Progenitor cell of endocrine pancreas (in vitro differentiated cells): ENCODE data around the gene CASR. TPM values are rescaled to one million over a fixed set of nuclear protein-coding genes. Genes with fewer than 3 reads are reported as not detected.

Source experiments
- DNase-seq: peaks from one replicate; pipeline ENCODE4 v3.0.0; 2021; ENCODE audit warnings: low spot score; ENCODE audit not compliant: unreplicated experiment
- H3K27ac Mint-ChIP-seq: 2 replicates; pipeline ENCODE4 v1.8.0; 2021; ENCODE audit warnings: mild to moderate bottlenecking, moderate library complexity, mixed read lengths
- H3K27me3 Mint-ChIP-seq: 2 replicates; pipeline ENCODE4 v1.8.0; 2021; ENCODE audit warnings: mixed read lengths
- H3K36me3 Mint-ChIP-seq: 2 replicates; pipeline ENCODE4 v1.8.0; 2022; ENCODE audit warnings: mixed read lengths; ENCODE audit not compliant: insufficient read depth
- H3K4me1 Mint-ChIP-seq: 2 replicates; pipeline ENCODE4 v1.8.0; 2021; ENCODE audit warnings: low read depth, mixed read lengths
- H3K4me3 Mint-ChIP-seq: 2 replicates; pipeline ENCODE4 v1.8.0; 2021; ENCODE audit warnings: low read depth, mild to moderate bottlenecking, moderate library complexity, mixed read lengths
- H3K9me3 Mint-ChIP-seq: 2 replicates; pipeline ENCODE4 v1.8.0; 2021; ENCODE audit warnings: low read depth, mixed read lengths
- CTCF ChIP-seq: fragments of 200-600 bp; sonication (generic); IDR thresholded peaks from one replicate; pipeline ENCODE4 v1.5.0; 2021; ENCODE audit warnings: antibody characterized with exemption, mild to moderate bottlenecking; ENCODE audit not compliant: unreplicated experiment
- total RNA-seq: library from RNA; stranded (reverse); gene quantifications from 2 replicates; pipeline ENCODE4 v1.2.1, GENCODE V29; 2021

CASR gene
- total RNA-seq, 1 donor from 2014 or later, result 2.3 TPM

- Mint-ChIP-seq H3K36me3 (no peaks in the 10 kb centered on the region), H3K27me3 (peaks cover 25% of the 10 kb centered on the region), H3K9me3 (peaks cover 11% of the 10 kb centered on the region), H3K27ac (no peak overlapping the region), H3K4me1 (no peaks in the 10 kb centered on the region), H3K4me3 (no peak overlapping the region)
- no peak for DNase-seq
- TF ChIP-seq CTCF, result no peak
Measured at GRCh38 chr3:122230174-122230573, 46.7 kb downstream of the CASR start.

- no peak for TF ChIP-seq CTCF
- no peak for DNase-seq
- H3K27ac Mint-ChIP-seq, result no peak overlapping the region
- H3K36me3 Mint-ChIP-seq, result no peaks in the 10 kb centered on the region
- peaks cover 25% of the 10 kb centered on the region for H3K27me3 Mint-ChIP-seq
- H3K4me3 Mint-ChIP-seq, result no peak overlapping the region
- no peaks in the 10 kb centered on the region for H3K9me3 Mint-ChIP-seq
- H3K4me1 Mint-ChIP-seq, result no peaks in the 10 kb centered on the region
Measured at GRCh38 chr3:122231465-122232157, 48.1 kb downstream of the CASR start.

GRCh38 chr3:122232485-122232884, 49.0 kb downstream of the CASR start:
- H3K4me1 Mint-ChIP-seq, result no peaks in the 10 kb centered on the region
- H3K27ac Mint-ChIP-seq, result no peak overlapping the region
- DNase-seq, result no peak
- no peak for TF ChIP-seq CTCF
- H3K9me3 Mint-ChIP-seq, result no peaks in the 10 kb centered on the region
- H3K4me3 Mint-ChIP-seq, result no peak overlapping the region
- H3K27me3 Mint-ChIP-seq, result peaks cover 25% of the 10 kb centered on the region
- no peaks in the 10 kb centered on the region for H3K36me3 Mint-ChIP-seq

GRCh38 chr3:122233101-122233952, 49.9 kb downstream of the CASR start:
- Mint-ChIP-seq H3K9me3 (no peaks in the 10 kb centered on the region), H3K36me3 (no peaks in the 10 kb centered on the region), H3K27ac (no peak overlapping the region), H3K4me3 (no peak overlapping the region), H3K27me3 (peaks cover 25% of the 10 kb centered on the region), H3K4me1 (no peaks in the 10 kb centered on the region)
- no peak for TF ChIP-seq CTCF
- DNase-seq, result no peak

GRCh38 chr3:122234117-122234516, 50.6 kb downstream of the CASR start:
- no peak for DNase-seq
- no peaks in the 10 kb centered on the region for H3K4me1 Mint-ChIP-seq
- peaks cover 25% of the 10 kb centered on the region for H3K27me3 Mint-ChIP-seq
- H3K4me3 Mint-ChIP-seq, result no peak overlapping the region
- no peak overlapping the region for H3K27ac Mint-ChIP-seq
- no peaks in the 10 kb centered on the region for H3K9me3 Mint-ChIP-seq
- no peaks in the 10 kb centered on the region for H3K36me3 Mint-ChIP-seq
- TF ChIP-seq CTCF, result no peak
